Hepatocyte (in vitro differentiated cells): ENCODE results near the gene ATG101. TPM values are rescaled to one million over a fixed set of nuclear protein-coding genes. Genes with fewer than 3 reads are reported as not detected.

Experiments
- DNase-seq: peaks from one replicate; pipeline ENCODE4 v3.0.0-alpha.2; 2016; ENCODE audit warnings: low spot score
- H2AFZ ChIP-seq: fragments of 200-600 bp; sonication (generic); 2 replicates; pipeline ENCODE4 v1.6.0; 2016; ENCODE audit warnings: antibody characterized with exemption, mild to moderate bottlenecking
- H3K27ac ChIP-seq: fragments of 200-600 bp; sonication (generic); 2 replicates; pipeline ENCODE4 v1.5.1; 2016; ENCODE audit warnings: mild to moderate bottlenecking
- H3K27me3 ChIP-seq: fragments of 200-600 bp; sonication (generic); 2 replicates; pipeline ENCODE4 v1.6.1; 2016
- H3K36me3 ChIP-seq: fragments of 200-600 bp; sonication (generic); replicated peaks from 2 replicates; pipeline ENCODE4 v1.5.1; 2016; ENCODE audit warnings: low read depth; ENCODE audit not compliant: insufficient read depth
- H3K4me1 ChIP-seq: fragments of 200-600 bp; sonication (generic); 2 replicates; pipeline ENCODE4 v1.5.1; 2016; ENCODE audit warnings: mild to moderate bottlenecking, moderate library complexity; ENCODE audit not compliant: insufficient read depth
- H3K4me2 ChIP-seq: fragments of 200-600 bp; sonication (generic); 2 replicates; pipeline ENCODE4 v1.6.0; 2016
- H3K4me3 ChIP-seq: fragments of 200-600 bp; sonication (generic); 2 replicates; pipeline ENCODE4 v1.5.1; 2016; ENCODE audit warnings: mild to moderate bottlenecking
- H3K79me2 ChIP-seq: fragments of 200-600 bp; sonication (generic); 2 replicates; pipeline ENCODE4 v1.6.0; 2017; ENCODE audit warnings: mild to moderate bottlenecking
- H3K9me2 ChIP-seq: fragments of 200-600 bp; sonication (generic); replicated peaks from 2 replicates; pipeline ENCODE4 v1.6.0; 2017; ENCODE audit warnings: mild to moderate bottlenecking; ENCODE audit not compliant: insufficient read depth
- H3K9me3 ChIP-seq: fragments of 200-600 bp; sonication (generic); 2 replicates; pipeline ENCODE4 v1.5.1; 2016; ENCODE audit warnings: low read depth, mild to moderate bottlenecking
- H4K20me1 ChIP-seq: fragments of 200-600 bp; sonication (generic); 2 replicates; pipeline ENCODE4 v1.6.0; 2016; ENCODE audit warnings: mild to moderate bottlenecking; ENCODE audit not compliant: insufficient read depth, poor library complexity, severe bottlenecking
- CTCF ChIP-seq: fragments of 200-600 bp; sonication (generic); IDR thresholded peaks from 2 replicates; pipeline ENCODE4 v1.5.1; 2016; ENCODE audit warnings: antibody characterized with exemption, mild to moderate bottlenecking; ENCODE audit not compliant: poor library complexity
- EZH2 ChIP-seq: fragments of 200-600 bp; sonication (generic); IDR thresholded peaks from 2 replicates; pipeline ENCODE4 v1.6.1; 2016; ENCODE audit warnings: antibody characterized with exemption, mild to moderate bottlenecking, borderline replicate concordance
- EZH2phosphoT487 ChIP-seq: fragments of 200-600 bp; sonication (generic); IDR thresholded peaks from one replicate; pipeline ENCODE4 v1.6.1; 2018; ENCODE audit warnings: antibody characterized with exemption, mild to moderate bottlenecking, low read depth, moderate library complexity; ENCODE audit not compliant: unreplicated experiment, severe bottlenecking
- whole genome bisulfite sequencing: methylation state at CpG from one replicate; pipeline ENCODE4 v1.1.6; 2016; ENCODE audit warnings: low lambda C conversion rate; ENCODE audit errors: missing lambda C conversion rate; 5-methylcytosine and 5-hydroxymethylcytosine counted together
- polyA plus RNA-seq: library from polyadenylated mRNA; unstranded; fragments of >200 nt; fragmentation: Nextera tagmentation; extraction: Ambion mirVana; gene quantifications from 2 replicates; pipeline ENCODE4 v1.2.1, GENCODE V29; 2016
- total RNA-seq: library from RNA; depleted of rRNA; stranded (reverse); fragments of >200 nt; gene quantifications from 2 replicates; pipeline ENCODE4 v1.2.3, GENCODE V29; 2014

ATG101 gene
- total and polyA plus RNA-seq, 2 experiments from 2014 or later, result 57.7 to 61.6 TPM

DNA sequence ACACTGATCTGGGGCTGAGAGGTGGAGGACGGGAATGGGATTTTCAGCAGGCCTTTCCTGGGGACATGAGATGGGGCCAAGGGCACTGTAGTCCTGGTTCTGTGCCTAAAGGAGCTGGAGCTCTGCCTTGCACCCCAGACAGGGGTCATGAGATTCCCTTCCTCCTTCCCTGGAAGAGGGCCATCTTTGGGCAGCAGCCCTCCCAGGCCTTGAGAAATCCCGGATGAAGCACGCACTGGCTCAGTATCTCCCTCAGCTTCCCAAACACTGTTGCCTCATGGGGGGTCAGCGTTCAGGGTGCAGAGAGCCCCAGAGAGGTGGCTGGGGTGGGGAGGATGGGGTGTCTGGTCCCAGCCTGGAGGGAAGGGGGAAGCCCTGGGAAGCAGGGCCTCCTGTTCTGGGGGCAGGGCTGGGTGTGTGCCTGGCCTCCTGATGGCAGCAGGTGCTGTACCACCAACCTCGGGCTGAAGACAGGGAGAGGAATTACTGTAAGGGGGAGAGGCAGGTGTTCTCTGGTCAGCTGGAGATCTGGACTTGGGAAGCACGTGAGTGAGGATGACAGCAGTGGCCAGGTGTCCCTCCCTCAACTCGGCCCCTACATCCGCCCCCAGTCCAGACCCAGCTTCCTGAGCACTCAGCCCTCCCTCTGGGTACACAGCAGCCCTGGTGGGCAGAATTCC, 26.9 kb upstream of the ATG101 start:
- Histone ChIP-seq H3K27me3 (no peaks in the 10 kb centered on the region), H3K79me2 (peaks cover 10% of the 10 kb centered on the region), H3K4me2 (no peak overlapping the region), H3K4me1 (no peaks in the 10 kb centered on the region), H3K9me3 (no peaks in the 10 kb centered on the region), H3K4me3 (no peak overlapping the region), H3K36me3 (no peaks in the 10 kb centered on the region), H3K9me2 (no peaks in the 10 kb centered on the region), H2AFZ (no peak overlapping the region), H3K27ac (no peak overlapping the region), H4K20me1 (peaks cover 2% of the 10 kb centered on the region)
- DNase-seq, result no peak
- 93% methylated on average over 7 of the region's 8 CpGs for WGBS
- TF ChIP-seq EZH2 (no peak), EZH2phosphoT487 (no peak), CTCF (no peak)

- Histone ChIP-seq H3K27ac (no peak overlapping the region), H3K4me1 (no peaks in the 10 kb centered on the region), H3K4me3 (no peak overlapping the region), H3K9me2 (no peaks in the 10 kb centered on the region), H3K36me3 (no peaks in the 10 kb centered on the region), H4K20me1 (peaks cover 2% of the 10 kb centered on the region), H3K4me2 (no peak overlapping the region), H2AFZ (no peak overlapping the region), H3K9me3 (no peaks in the 10 kb centered on the region), H3K27me3 (no peaks in the 10 kb centered on the region), H3K79me2 (peaks cover 5% of the 10 kb centered on the region)
- no peak for DNase-seq
- WGBS, result 92% methylated on average over 21 of the region's 21 CpGs
- no peak for TF ChIP-seq EZH2
- TF ChIP-seq EZH2phosphoT487, result no peak
- no peak for TF ChIP-seq CTCF
These were observed 26.2 kb upstream of the ATG101 start for GRCh38 chr12:52043386-52044212.

GRCh38 chr12:52044292-52044983, 25.3 kb upstream of the ATG101 start:
- H3K27me3 ChIP-seq, result no peaks in the 10 kb centered on the region
- DNase-seq, result no peak
- TF ChIP-seq EZH2, result no peak
- TF ChIP-seq EZH2phosphoT487, result no peak
- TF ChIP-seq CTCF, result no peak
- WGBS, result 88% methylated on average over 18 of the region's 18 CpGs
- no peaks in the 10 kb centered on the region for H3K4me1 ChIP-seq
- H3K9me2 ChIP-seq, result no peaks in the 10 kb centered on the region
- no peak overlapping the region for H3K4me2 ChIP-seq
- no peaks in the 10 kb centered on the region for H3K79me2 ChIP-seq
- H3K4me3 ChIP-seq, result no peak overlapping the region
- H3K27ac ChIP-seq, result no peak overlapping the region
- no peaks in the 10 kb centered on the region for H3K36me3 ChIP-seq
- H3K9me3 ChIP-seq, result no peaks in the 10 kb centered on the region
- H2AFZ ChIP-seq, result no peak overlapping the region
- no peaks in the 10 kb centered on the region for H4K20me1 ChIP-seq
